DMS53 treated with DMSO at 0.1 percent for 48 hours (cell line): ENCODE data around the gene SLC25A26.
"Not testable (repeated sequence)": the region's sequence is repeated elsewhere in the genome, so short reads cannot be mapped to it uniquely, and the experiment has no call there.

Experiments
- DNase-seq: peaks from one replicate; lab custom pipeline; 2025; ENCODE audit not compliant: unreplicated experiment; lab: John Stamatoyannopoulos, UW

Gene SLC25A26

GRCh38 chr3:66226093-66226492, 5.3 kb downstream of the SLC25A26 start:
- not testable (repeated sequence) for DNase-seq

GRCh38 chr3:66227051-66227450, 6.2 kb downstream of the SLC25A26 start:
- no peak for DNase-seq

GRCh38 chr3:66227915-66228314, 7.1 kb downstream of the SLC25A26 start:
- DNase-seq, result no peak

- DNase-seq, result no peak
These were observed 7.9 kb downstream of the SLC25A26 start for GRCh38 chr3:66228707-66229106.

- DNase-seq, result no peak
These were observed 9.1 kb downstream of the SLC25A26 start for GRCh38 chr3:66229931-66230330.

GRCh38 chr3:66233033-66233432, 12.2 kb downstream of the SLC25A26 start:
- no peak for DNase-seq

- no peak for DNase-seq
These were observed 15.5 kb downstream of the SLC25A26 start for GRCh38 chr3:66236281-66236680.

GRCh38 chr3:66237552-66237951, 16.8 kb downstream of the SLC25A26 start:
- DNase-seq, result no peak

- DNase-seq, result no peak
These were observed 18.8 kb downstream of the SLC25A26 start for GRCh38 chr3:66239513-66240123.

- no peak for DNase-seq
These were observed 20.7 kb downstream of the SLC25A26 start for GRCh38 chr3:66241466-66241865.

GRCh38 chr3:66242788-66243464, 22.1 kb downstream of the SLC25A26 start:
- no peak for DNase-seq

- no peak for DNase-seq
These were observed 27.8 kb downstream of the SLC25A26 start for GRCh38 chr3:66248641-66249040.

- DNase-seq, result no peak
These were observed 33.2 kb downstream of the SLC25A26 start for GRCh38 chr3:66253790-66254620.

- no peak for DNase-seq
These were observed 35.1 kb downstream of the SLC25A26 start for GRCh38 chr3:66255865-66256264.

- DNase-seq, result no peak
These were observed 36.0 kb downstream of the SLC25A26 start for GRCh38 chr3:66256806-66257205.

GRCh38 chr3:66259566-66260255, 38.9 kb downstream of the SLC25A26 start:
- no peak for DNase-seq

GRCh38 chr3:66260431-66260830, 39.6 kb downstream of the SLC25A26 start:
- DNase-seq, result no peak

- no peak for DNase-seq
These were observed 40.6 kb downstream of the SLC25A26 start for GRCh38 chr3:66261355-66261754.

GRCh38 chr3:66265649-66266048, 44.8 kb downstream of the SLC25A26 start:
- DNase-seq, result no peak

GRCh38 chr3:66266551-66266950, 45.8 kb downstream of the SLC25A26 start:
- no peak for DNase-seq

GRCh38 chr3:66267031-66267430, 46.2 kb downstream of the SLC25A26 start:
- no peak for DNase-seq
